ENCODE measurements around the gene TRERF1.

TRERF1 gene

DNA sequence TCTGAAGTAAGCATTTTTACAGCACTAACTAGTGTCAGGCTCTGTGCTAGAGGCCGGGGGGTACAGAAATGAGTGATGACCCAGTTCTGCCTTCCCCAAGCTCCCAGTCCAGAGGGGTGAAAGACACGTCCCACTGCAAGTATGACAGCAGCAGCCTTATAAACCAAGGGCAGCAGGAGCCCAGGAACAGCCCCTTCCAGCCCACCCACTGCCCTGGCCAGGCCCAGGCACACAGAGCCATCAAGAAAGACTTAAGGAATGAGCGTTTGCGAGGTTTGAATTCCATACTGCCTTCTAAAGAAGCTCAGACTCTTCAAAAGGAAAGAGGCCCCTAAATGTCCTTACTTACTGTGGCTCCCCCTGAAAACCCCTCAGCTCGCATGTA lies 10.0 kb downstream of the TRERF1 start:
- Mint-ChIP-seq H3K4me3 (no peak overlapping the region), H3K4me1 (ENCODE audit: low read depth) (peaks cover 22% of the 10 kb centered on the region), H3K27ac (no peak overlapping the region), H3K27me3 (ENCODE audit: low read depth) (no peaks in the 10 kb centered on the region), H3K36me3 (ENCODE audit: low read depth) (peaks cover 28% of the 10 kb centered on the region), H3K9me3 (no peaks in the 10 kb centered on the region)
- DNase-seq (ENCODE audit: low spot score) = no peak

- no peak for DNase-seq (ENCODE audit: low spot score)
- H3K27ac Mint-ChIP-seq = no peak overlapping the region
- H3K9me3 Mint-ChIP-seq = no peaks in the 10 kb centered on the region
- H3K27me3 Mint-ChIP-seq (ENCODE audit: low read depth) = no peaks in the 10 kb centered on the region
- H3K4me1 Mint-ChIP-seq (ENCODE audit: low read depth) = peaks cover 22% of the 10 kb centered on the region
- H3K4me3 Mint-ChIP-seq = no peak overlapping the region
- peaks cover 26% of the 10 kb centered on the region for H3K36me3 Mint-ChIP-seq (ENCODE audit: low read depth)
Measured at GRCh38 chr6:42440778-42441696, 10.7 kb downstream of the TRERF1 start.

DNA sequence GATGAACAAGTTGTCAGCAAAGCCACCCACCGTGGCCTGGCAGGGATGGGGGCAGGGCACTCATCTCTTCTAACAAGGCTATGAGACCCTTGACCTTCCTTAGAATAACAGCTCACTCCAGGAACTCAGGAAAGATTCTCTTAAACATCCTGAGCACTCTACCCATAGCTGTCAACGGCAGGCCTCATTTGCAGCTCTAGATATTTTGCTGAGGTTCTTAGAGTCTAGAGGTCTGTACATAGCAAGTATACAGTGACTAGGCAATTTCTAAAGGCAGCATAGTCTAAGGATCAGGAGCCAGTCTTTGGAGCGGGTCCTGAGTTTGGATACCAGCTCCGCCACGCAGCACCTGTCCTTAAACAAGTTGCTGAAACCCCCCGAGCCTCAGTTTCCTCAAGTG lies 11.7 kb downstream of the TRERF1 start:
- Mint-ChIP-seq H3K27ac (no peak overlapping the region), H3K4me1 (ENCODE audit: low read depth) (peaks cover 17% of the 10 kb centered on the region), H3K9me3 (peaks cover 2% of the 10 kb centered on the region), H3K27me3 (ENCODE audit: low read depth) (no peaks in the 10 kb centered on the region), H3K4me3 (no peak overlapping the region), H3K36me3 (ENCODE audit: low read depth) (peaks cover 22% of the 10 kb centered on the region)
- DNase-seq (ENCODE audit: low spot score) = no peak

GRCh38 chr6:42436825-42437224 lies 14.9 kb downstream of the TRERF1 start:
- Mint-ChIP-seq H3K9me3 (peaks cover 23% of the 10 kb centered on the region), H3K36me3 (ENCODE audit: low read depth) (peaks cover 40% of the 10 kb centered on the region), H3K4me1 (ENCODE audit: low read depth) (peaks cover 8% of the 10 kb centered on the region), H3K27me3 (ENCODE audit: low read depth) (no peaks in the 10 kb centered on the region), H3K27ac (no peak overlapping the region), H3K4me3 (no peak overlapping the region)
- no peak for DNase-seq (ENCODE audit: low spot score)

DNA sequence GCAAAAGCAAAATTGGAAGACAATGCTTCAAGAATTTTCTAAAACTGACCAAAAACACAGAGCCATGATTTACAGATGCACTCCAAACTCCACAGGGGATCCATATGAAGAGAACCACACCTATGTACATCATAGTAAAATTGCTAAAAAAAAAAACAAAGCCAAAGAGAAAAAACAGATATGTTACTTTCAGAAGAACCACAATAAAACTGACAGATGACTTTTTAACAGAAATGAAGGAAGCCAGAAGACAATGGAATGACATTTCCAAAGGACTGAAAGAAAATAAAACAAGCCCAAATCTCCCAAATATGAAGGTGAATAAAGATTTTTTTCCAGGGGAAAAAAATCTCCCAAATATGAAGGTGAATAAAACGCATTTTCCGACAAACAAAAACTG lies 17.5 kb downstream of the TRERF1 start:
- H3K4me3 Mint-ChIP-seq = no peak overlapping the region
- no peaks in the 10 kb centered on the region for H3K27me3 Mint-ChIP-seq (ENCODE audit: low read depth)
- peaks cover 11% of the 10 kb centered on the region for H3K4me1 Mint-ChIP-seq (ENCODE audit: low read depth)
- H3K36me3 Mint-ChIP-seq (ENCODE audit: low read depth) = peaks cover 54% of the 10 kb centered on the region
- peaks cover 23% of the 10 kb centered on the region for H3K9me3 Mint-ChIP-seq
- H3K27ac Mint-ChIP-seq = no peak overlapping the region
- no peak for DNase-seq (ENCODE audit: low spot score)

- peaks cover 19% of the 10 kb centered on the region for H3K4me1 Mint-ChIP-seq (ENCODE audit: low read depth)
- H3K36me3 Mint-ChIP-seq (ENCODE audit: low read depth) = peaks cover 53% of the 10 kb centered on the region
- no peak overlapping the region for H3K27ac Mint-ChIP-seq
- no peak for DNase-seq (ENCODE audit: low spot score)
- H3K4me3 Mint-ChIP-seq = no peak overlapping the region
- H3K27me3 Mint-ChIP-seq (ENCODE audit: low read depth) = no peaks in the 10 kb centered on the region
- peaks cover 23% of the 10 kb centered on the region for H3K9me3 Mint-ChIP-seq
Measured at GRCh38 chr6:42433409-42433808, 18.3 kb downstream of the TRERF1 start.

DNA sequence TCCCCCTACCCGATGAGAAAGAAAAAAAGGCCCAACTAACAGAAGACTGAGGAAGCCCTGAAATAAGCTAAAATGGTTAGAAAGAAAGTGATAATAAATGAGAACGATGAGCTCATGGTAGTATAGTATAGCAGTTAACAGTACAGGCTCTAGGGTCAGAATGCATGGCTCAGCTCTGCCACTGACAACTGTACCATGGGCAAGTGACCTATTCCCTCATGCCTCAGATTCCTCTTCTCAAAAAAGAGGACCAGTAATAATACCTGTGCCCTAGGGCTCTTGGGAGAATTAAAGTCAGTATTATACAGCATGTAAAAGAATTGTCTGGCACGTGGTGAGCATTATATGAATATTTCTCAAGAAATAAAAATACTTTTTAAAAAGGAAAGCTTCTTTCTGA lies 19.8 kb downstream of the TRERF1 start:
- H3K4me1 Mint-ChIP-seq (ENCODE audit: low read depth) = peaks cover 26% of the 10 kb centered on the region
- H3K4me3 Mint-ChIP-seq = no peak overlapping the region
- peaks cover 50% of the 10 kb centered on the region for H3K36me3 Mint-ChIP-seq (ENCODE audit: low read depth)
- H3K27me3 Mint-ChIP-seq (ENCODE audit: low read depth) = no peaks in the 10 kb centered on the region
- peaks cover 23% of the 10 kb centered on the region for H3K9me3 Mint-ChIP-seq
- H3K27ac Mint-ChIP-seq = no peak overlapping the region
- DNase-seq (ENCODE audit: low spot score) = no peak

DNA sequence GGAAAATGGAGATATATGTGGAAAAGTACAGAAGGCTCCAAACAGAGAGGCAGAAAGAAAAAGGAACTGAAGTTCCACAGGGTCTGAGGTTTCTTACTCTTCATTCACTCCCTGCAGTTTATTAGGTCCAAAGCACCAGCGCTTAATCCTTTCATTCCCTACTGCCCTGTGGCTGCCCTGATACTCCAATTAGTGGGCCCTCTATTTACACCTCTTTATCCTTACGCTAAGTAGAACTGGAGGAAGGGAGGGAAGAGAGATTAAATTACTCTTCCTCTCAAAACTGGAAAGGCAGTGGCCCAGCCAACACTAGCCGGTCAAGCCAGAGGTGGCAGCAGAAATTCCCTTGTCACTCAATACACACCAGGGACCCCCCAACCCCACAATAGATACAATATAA lies 20.4 kb downstream of the TRERF1 start:
- H3K4me1 Mint-ChIP-seq (ENCODE audit: low read depth) = peaks cover 26% of the 10 kb centered on the region
- peaks cover 23% of the 10 kb centered on the region for H3K9me3 Mint-ChIP-seq
- DNase-seq (ENCODE audit: low spot score) = no peak
- no peak overlapping the region for H3K27ac Mint-ChIP-seq
- peaks cover 49% of the 10 kb centered on the region for H3K36me3 Mint-ChIP-seq (ENCODE audit: low read depth)
- no peaks in the 10 kb centered on the region for H3K27me3 Mint-ChIP-seq (ENCODE audit: low read depth)
- H3K4me3 Mint-ChIP-seq = no peak overlapping the region

GRCh38 chr6:42429836-42430235 lies 21.9 kb downstream of the TRERF1 start:
- no peak for DNase-seq (ENCODE audit: low spot score)
- Mint-ChIP-seq H3K36me3 (ENCODE audit: low read depth) (peaks cover 49% of the 10 kb centered on the region), H3K27me3 (ENCODE audit: low read depth) (no peaks in the 10 kb centered on the region), H3K4me1 (ENCODE audit: low read depth) (peaks cover 33% of the 10 kb centered on the region), H3K27ac (peak overlapping the region; percentile 13), H3K4me3 (no peak overlapping the region), H3K9me3 (peaks cover 20% of the 10 kb centered on the region)

DNA sequence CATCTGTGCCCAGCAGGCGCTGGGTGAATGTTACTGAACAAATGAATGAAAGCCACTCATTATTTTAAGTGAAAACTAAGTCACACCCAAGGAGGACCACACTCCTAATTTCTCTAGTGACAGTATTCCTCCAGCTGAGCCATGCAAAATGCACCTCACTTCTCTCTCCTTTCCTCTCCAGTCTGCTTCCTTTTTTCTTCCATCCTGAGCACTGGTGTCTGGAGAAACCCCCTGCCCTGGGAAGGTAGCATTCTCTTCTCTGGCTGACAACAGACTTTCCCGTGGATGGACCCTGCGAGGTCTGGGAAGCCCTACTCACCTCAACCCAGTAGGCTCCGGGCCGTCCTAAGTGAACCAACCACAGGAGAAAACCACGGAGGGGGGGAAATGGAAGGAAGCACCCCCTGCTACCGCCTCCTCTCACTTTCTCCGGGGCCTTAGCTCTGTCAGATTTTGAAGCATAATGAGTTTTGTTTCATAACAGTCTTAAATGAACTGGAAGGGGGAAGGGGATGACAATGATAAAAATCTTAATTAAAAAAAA lies 22.6 kb downstream of the TRERF1 start:
- H3K4me1 Mint-ChIP-seq (ENCODE audit: low read depth) = peaks cover 38% of the 10 kb centered on the region

DNA sequence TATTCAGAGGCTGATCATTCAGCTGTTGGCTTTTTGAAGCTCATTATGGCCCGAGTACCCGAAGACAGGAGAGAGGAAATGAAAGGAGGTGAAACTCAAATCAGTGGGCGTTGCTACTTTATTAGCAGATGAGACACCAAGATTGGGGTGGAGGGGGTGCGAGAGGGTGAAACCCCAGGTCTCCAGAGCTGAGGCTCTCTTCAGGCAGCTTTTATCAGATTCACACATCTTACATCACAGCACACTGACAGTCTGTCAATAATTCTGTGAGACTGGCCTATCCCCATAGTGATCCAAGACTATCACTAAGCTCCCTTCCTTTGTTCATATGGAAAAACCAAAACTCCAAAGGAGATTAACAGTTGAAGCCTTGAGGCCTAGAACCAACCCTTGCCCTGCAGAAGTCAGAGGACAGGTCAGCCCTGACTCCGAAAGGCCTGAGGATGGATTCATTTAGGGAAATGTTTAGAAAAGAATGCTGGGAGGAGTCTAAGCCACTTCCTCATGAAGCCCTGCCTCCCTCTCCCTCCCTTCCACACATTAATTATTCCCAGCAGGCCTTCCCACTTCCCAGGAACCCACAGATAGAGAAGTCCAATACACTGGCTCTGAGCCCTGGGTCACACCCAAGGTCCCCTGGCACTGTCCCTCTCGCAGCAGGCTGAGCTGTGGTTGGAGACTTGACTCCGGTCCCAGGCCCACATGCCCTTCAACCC lies 23.2 kb downstream of the TRERF1 start:
- H3K27ac Mint-ChIP-seq = peak overlapping the region; percentile 32
- peaks cover 6% of the 10 kb centered on the region for H3K9me3 Mint-ChIP-seq
- H3K4me3 Mint-ChIP-seq = peak overlapping the region; percentile 58
- peak; percentile 54 for DNase-seq (ENCODE audit: low spot score)
- no peaks in the 10 kb centered on the region for H3K27me3 Mint-ChIP-seq (ENCODE audit: low read depth)
- peaks cover 36% of the 10 kb centered on the region for H3K36me3 Mint-ChIP-seq (ENCODE audit: low read depth)
- peaks cover 44% of the 10 kb centered on the region for H3K4me1 Mint-ChIP-seq (ENCODE audit: low read depth)

More for the DNA sequence above, 22.6 kb downstream of the TRERF1 start:
- Mint-ChIP-seq H3K36me3 (ENCODE audit: low read depth) (peaks cover 42% of the 10 kb centered on the region), H3K27me3 (ENCODE audit: low read depth) (no peaks in the 10 kb centered on the region), H3K4me3 (peak overlapping the region; percentile 58), H3K27ac (peak overlapping the region; percentile 64), H3K9me3 (peaks cover 12% of the 10 kb centered on the region)
- DNase-seq (ENCODE audit: low spot score) = no peak

DNA sequence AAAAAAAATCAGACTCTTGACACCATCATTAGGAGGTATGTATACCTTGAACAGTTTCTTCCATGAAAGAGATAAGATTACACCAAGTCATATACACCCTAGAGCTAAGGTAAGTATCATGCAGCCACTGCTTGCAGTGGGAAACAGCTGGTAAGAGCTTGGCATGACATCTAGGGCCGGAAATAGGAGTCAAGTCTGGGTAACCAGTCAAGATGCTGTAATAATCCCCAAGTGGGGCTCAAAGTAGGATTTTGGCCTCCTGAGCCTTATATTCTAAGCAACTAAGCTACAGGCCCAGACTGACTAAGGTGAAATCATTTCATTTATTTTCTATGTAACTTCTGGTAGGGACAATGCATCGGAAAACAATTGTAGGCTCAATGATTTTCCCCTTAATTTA lies 23.9 kb downstream of the TRERF1 start:
- H3K9me3 Mint-ChIP-seq = no peaks in the 10 kb centered on the region
- peak overlapping the region; percentile 58 for H3K4me3 Mint-ChIP-seq
- no peaks in the 10 kb centered on the region for H3K27me3 Mint-ChIP-seq (ENCODE audit: low read depth)
- H3K36me3 Mint-ChIP-seq (ENCODE audit: low read depth) = peaks cover 30% of the 10 kb centered on the region
- no peak for DNase-seq (ENCODE audit: low spot score)
- peak overlapping the region; percentile 32 for H3K27ac Mint-ChIP-seq
- H3K4me1 Mint-ChIP-seq (ENCODE audit: low read depth) = peaks cover 50% of the 10 kb centered on the region

DNA sequence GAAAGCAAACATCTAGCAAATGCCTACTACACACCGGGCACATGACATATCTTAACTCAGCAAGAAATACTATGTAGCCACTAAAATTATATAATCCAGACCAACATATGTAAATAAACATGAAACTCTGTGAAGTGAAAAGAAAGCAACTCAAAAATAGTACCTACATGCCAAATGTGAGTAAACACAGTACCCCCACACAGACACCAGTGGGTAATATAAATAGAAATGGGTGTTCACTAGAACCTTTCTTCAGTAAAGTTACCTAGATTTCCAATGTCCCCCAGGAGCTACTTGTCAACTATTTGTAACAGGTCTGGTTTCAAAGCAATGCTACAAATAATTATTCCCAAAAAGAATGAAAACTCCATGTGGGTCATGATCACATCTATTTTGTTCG lies 25.5 kb downstream of the TRERF1 start:
- Mint-ChIP-seq H3K9me3 (no peaks in the 10 kb centered on the region), H3K36me3 (ENCODE audit: low read depth) (peaks cover 20% of the 10 kb centered on the region), H3K27ac (no peak overlapping the region), H3K27me3 (ENCODE audit: low read depth) (no peaks in the 10 kb centered on the region), H3K4me3 (no peak overlapping the region), H3K4me1 (ENCODE audit: low read depth) (peaks cover 54% of the 10 kb centered on the region)
- no peak for DNase-seq (ENCODE audit: low spot score)

DNA sequence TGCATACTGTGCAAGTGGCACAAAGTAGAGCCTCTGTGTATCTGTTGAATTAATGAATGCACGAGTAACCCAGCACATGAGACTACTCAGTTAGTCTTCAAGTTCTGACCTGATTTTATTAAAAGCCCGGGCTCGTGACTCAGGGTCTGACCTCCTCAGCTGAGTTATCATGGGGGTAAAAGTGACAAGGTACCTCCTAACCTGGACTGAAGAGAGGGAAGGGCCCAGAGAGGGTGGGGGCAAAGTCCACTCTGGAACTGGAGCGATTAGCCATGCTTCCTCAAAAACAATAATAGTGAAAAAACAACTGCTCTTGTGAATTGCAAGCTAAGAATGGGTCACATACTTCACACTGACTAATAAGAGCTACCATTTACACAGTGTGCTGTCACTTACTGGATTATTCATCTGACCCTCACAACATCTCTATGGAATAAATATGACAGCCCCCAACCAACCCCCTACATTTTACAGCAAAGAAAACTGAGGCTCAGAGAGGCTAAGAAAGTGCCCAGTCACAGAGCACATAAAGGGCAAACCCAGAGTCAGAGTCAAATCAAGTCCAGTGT lies 26.7 kb downstream of the TRERF1 start:
- no peaks in the 10 kb centered on the region for H3K27me3 Mint-ChIP-seq (ENCODE audit: low read depth)
- H3K4me1 Mint-ChIP-seq (ENCODE audit: low read depth) = peaks cover 53% of the 10 kb centered on the region
- no peak overlapping the region for H3K4me3 Mint-ChIP-seq
- H3K9me3 Mint-ChIP-seq = no peaks in the 10 kb centered on the region
- DNase-seq (ENCODE audit: low spot score) = no peak
- peaks cover 18% of the 10 kb centered on the region for H3K36me3 Mint-ChIP-seq (ENCODE audit: low read depth)
- H3K27ac Mint-ChIP-seq = no peak overlapping the region

Measured in T-helper 2 cell treated with Interferon-gamma antibody and Interleukin-4, amounts not matched to agents 5 μg/mL and 100 μg/mL, for 36 hours (primary cell).